GM18502 (cell line): ENCODE data around the gene CRYGD.
"Not testable (repeated sequence)": the region's sequence is repeated elsewhere in the genome, so short reads cannot be mapped to it uniquely, and the experiment has no call there.

Source experiments
- ATAC-seq: cut with Tn5 transposase; IDR thresholded peaks from one replicate; pipeline ENCODE4 v1.9.1; 2021; ENCODE audit warnings: mild to moderate bottlenecking; ENCODE audit not compliant: unreplicated experiment, poor library complexity

Gene CRYGD

GRCh38 chr2:208134928-208135586 is 10.7 kb upstream of the CRYGD start:
- ATAC-seq = no peak

- no peak for ATAC-seq
These were observed 6.4 kb upstream of the CRYGD start for GRCh38 chr2:208130712-208131110.

GRCh38 chr2:208129744-208130711 is 5.7 kb upstream of the CRYGD start, which contains the start of gene CRYGC:
Gene CRYGC (minus strand): TSS chr2:208129828. CDS start chr2:208129792, 36 bp downstream.
- no peak for ATAC-seq

- ATAC-seq = no peak
These were observed 3.8 kb upstream of the CRYGD start for GRCh38 chr2:208128136-208128535.

- ATAC-seq = no peak
These were observed 2.8 kb upstream of the CRYGD start for GRCh38 chr2:208127090-208127489.

- ATAC-seq = no peak
These were observed 927 bp upstream of the CRYGD start for GRCh38 chr2:208125251-208125650.

- no peak for ATAC-seq
These were observed 2.1 kb downstream of the CRYGD start for GRCh38 chr2:208122248-208122647.

- ATAC-seq = no peak
These were observed 5.4 kb downstream of the CRYGD start for GRCh38 chr2:208118918-208119317.

GRCh38 chr2:208117390-208117789 is 6.9 kb downstream of the CRYGD start:
- not testable (repeated sequence) for ATAC-seq

GRCh38 chr2:208112969-208113368 is 11.4 kb downstream of the CRYGD start:
- no peak for ATAC-seq

- not testable (repeated sequence) for ATAC-seq
These were observed 12.0 kb downstream of the CRYGD start for GRCh38 chr2:208112273-208112745.

GRCh38 chr2:208103616-208104015 is 20.7 kb downstream of the CRYGD start:
- ATAC-seq = no peak

GRCh38 chr2:208101716-208102631 is 22.4 kb downstream of the CRYGD start:
- no peak for ATAC-seq

- no peak for ATAC-seq
These were observed 24.4 kb downstream of the CRYGD start for GRCh38 chr2:208099682-208100470.

- ATAC-seq = not testable (repeated sequence)
These were observed 25.6 kb downstream of the CRYGD start for GRCh38 chr2:208098701-208099100.

GRCh38 chr2:208098267-208098666 is 26.1 kb downstream of the CRYGD start:
- no peak for ATAC-seq

GRCh38 chr2:208097801-208098200 is 26.5 kb downstream of the CRYGD start:
- no peak for ATAC-seq

GRCh38 chr2:208097313-208097712 is 27.0 kb downstream of the CRYGD start:
- no peak for ATAC-seq

- no peak for ATAC-seq
These were observed 28.2 kb downstream of the CRYGD start for GRCh38 chr2:208096080-208096479.
